Central memory CD8-positive, alpha-beta T cell (primary cell): ENCODE results near the gene PUSL1.
A peak's percentile ranks its signal among the peaks of the same experiment; 100 is the strongest.

ENCODE experiments used
- ATAC-seq: fragments of 150-1000 bp; cut with Tn5 transposase; replicated peaks from 2 replicates; pipeline ENCODE4 v1.10.0; 2022; ENCODE audit warnings: mild to moderate bottlenecking, moderate FRiP score, moderate number of reproducible peaks; ENCODE audit not compliant: poor library complexity, severe bottlenecking; ENCODE audit errors: extremely low read depth
- DNase-seq, 2 donors: peaks; one replicate each; pipeline ENCODE4 v3.0.0; 2021; ENCODE audit warnings: low spot score in 2 of 2
- H3K27ac Mint-ChIP-seq: one replicate; pipeline ENCODE4 v1.8.0; 2022; ENCODE audit warnings: low read depth, mild to moderate bottlenecking, moderate library complexity, mixed read lengths
- H3K27me3 Mint-ChIP-seq: one replicate; pipeline ENCODE4 v1.8.0; 2022; ENCODE audit warnings: mixed read lengths
- H3K36me3 Mint-ChIP-seq: one replicate; pipeline ENCODE4 v1.8.0; 2022; ENCODE audit warnings: mild to moderate bottlenecking, moderate library complexity, mixed read lengths; ENCODE audit not compliant: insufficient read depth
- H3K4me1 Mint-ChIP-seq: one replicate; pipeline ENCODE4 v1.8.0; 2022; ENCODE audit warnings: mixed read lengths
- H3K4me3 Mint-ChIP-seq: one replicate; pipeline ENCODE4 v1.8.0; 2022; ENCODE audit warnings: mild to moderate bottlenecking, moderate library complexity, mixed read lengths
- H3K9me3 Mint-ChIP-seq: one replicate; pipeline ENCODE4 v1.8.0; 2022; ENCODE audit warnings: mixed read lengths

Gene PUSL1

GRCh38 chr1:1272341-1273208 lies 35.8 kb upstream of the PUSL1 start:
- no peaks in the 10 kb centered on the region for H3K9me3 Mint-ChIP-seq
- H3K27me3 Mint-ChIP-seq = no peaks in the 10 kb centered on the region
- H3K36me3 Mint-ChIP-seq = peaks cover 15% of the 10 kb centered on the region
- ATAC-seq (no peak), DNase-seq (no peak)
- peak overlapping the region; percentile 85 for H3K27ac Mint-ChIP-seq
- H3K4me1 Mint-ChIP-seq = peaks cover 33% of the 10 kb centered on the region
- peak overlapping the region; percentile 83 for H3K4me3 Mint-ChIP-seq

- DNase-seq (no peak), ATAC-seq (peak; percentile 3)
- peaks cover 30% of the 10 kb centered on the region for H3K4me1 Mint-ChIP-seq
- H3K4me3 Mint-ChIP-seq = peak overlapping the region; percentile 83
- H3K27ac Mint-ChIP-seq = peak overlapping the region; percentile 85
- H3K9me3 Mint-ChIP-seq = no peaks in the 10 kb centered on the region
- peaks cover 12% of the 10 kb centered on the region for H3K36me3 Mint-ChIP-seq
- no peaks in the 10 kb centered on the region for H3K27me3 Mint-ChIP-seq
Measured at GRCh38 chr1:1273209-1273511, 35.2 kb upstream of the PUSL1 start.

- Mint-ChIP-seq H3K27ac (peak within 1 kb of the TSS; percentile 85), H3K27me3 (no peaks in the 10 kb centered on the region), H3K4me3 (peak within 1 kb of the TSS; percentile 83), H3K9me3 (no peaks in the 10 kb centered on the region), H3K36me3 (peaks cover 12% of the 10 kb centered on the region), H3K4me1 (peaks cover 29% of the 10 kb centered on the region)
- ATAC-seq (peak; percentile 98), DNase-seq (peak; percentile 74 to 81)
Measured at GRCh38 chr1:1273512-1274298, 34.7 kb upstream of the PUSL1 start, which contains the start of gene UBE2J2. Gene UBE2J2, minus strand, starts transcription at chr1:1273854. Its CDS starts 5,862 bp downstream, at chr1:1267992.

GRCh38 chr1:1274299-1274930 lies 34.0 kb upstream of the PUSL1 start:
- Mint-ChIP-seq H3K4me3 (peak overlapping the region; percentile 83), H3K36me3 (peaks cover 9% of the 10 kb centered on the region), H3K27ac (no peak overlapping the region), H3K9me3 (no peaks in the 10 kb centered on the region), H3K27me3 (no peaks in the 10 kb centered on the region), H3K4me1 (peaks cover 29% of the 10 kb centered on the region)
- DNase-seq (no peak), ATAC-seq (no peak)

GRCh38 chr1:1274931-1275431 lies 33.4 kb upstream of the PUSL1 start:
- H3K4me1 Mint-ChIP-seq = peaks cover 26% of the 10 kb centered on the region
- peaks cover 8% of the 10 kb centered on the region for H3K36me3 Mint-ChIP-seq
- DNase-seq (no peak), ATAC-seq (no peak)
- H3K9me3 Mint-ChIP-seq = no peaks in the 10 kb centered on the region
- peak overlapping the region; percentile 83 for H3K4me3 Mint-ChIP-seq
- H3K27ac Mint-ChIP-seq = no peak overlapping the region
- no peaks in the 10 kb centered on the region for H3K27me3 Mint-ChIP-seq

- no peak overlapping the region for H3K27ac Mint-ChIP-seq
- no peak overlapping the region for H3K4me3 Mint-ChIP-seq
- DNase-seq (no peak), ATAC-seq (no peak)
- peaks cover 17% of the 10 kb centered on the region for H3K4me1 Mint-ChIP-seq
- H3K36me3 Mint-ChIP-seq = peaks cover 5% of the 10 kb centered on the region
- H3K27me3 Mint-ChIP-seq = no peaks in the 10 kb centered on the region
- no peaks in the 10 kb centered on the region for H3K9me3 Mint-ChIP-seq
Measured at GRCh38 chr1:1275836-1276235, 32.6 kb upstream of the PUSL1 start.

GRCh38 chr1:1278620-1279019 lies 29.8 kb upstream of the PUSL1 start:
- Mint-ChIP-seq H3K27ac (no peak overlapping the region), H3K27me3 (no peaks in the 10 kb centered on the region), H3K9me3 (no peaks in the 10 kb centered on the region), H3K36me3 (no peaks in the 10 kb centered on the region), H3K4me1 (no peaks in the 10 kb centered on the region), H3K4me3 (no peak overlapping the region)
- DNase-seq (no peak), ATAC-seq (no peak)

- DNase-seq = no peak
- Mint-ChIP-seq H3K27me3 (no peaks in the 10 kb centered on the region), H3K4me3 (no peak overlapping the region), H3K4me1 (no peaks in the 10 kb centered on the region), H3K36me3 (no peaks in the 10 kb centered on the region), H3K27ac (no peak overlapping the region), H3K9me3 (no peaks in the 10 kb centered on the region)
- no peak for ATAC-seq
Measured at GRCh38 chr1:1279028-1279427, 29.4 kb upstream of the PUSL1 start.

GRCh38 chr1:1280782-1281481 lies 27.5 kb upstream of the PUSL1 start:
- Mint-ChIP-seq H3K9me3 (no peaks in the 10 kb centered on the region), H3K4me1 (no peaks in the 10 kb centered on the region), H3K27ac (no peak overlapping the region), H3K36me3 (no peaks in the 10 kb centered on the region), H3K4me3 (no peak overlapping the region), H3K27me3 (no peaks in the 10 kb centered on the region)
- no peak for ATAC-seq
- DNase-seq = no peak

GRCh38 chr1:1281533-1282321 lies 26.7 kb upstream of the PUSL1 start:
- Mint-ChIP-seq H3K4me1 (no peaks in the 10 kb centered on the region), H3K9me3 (no peaks in the 10 kb centered on the region), H3K27ac (no peak overlapping the region), H3K4me3 (no peak overlapping the region), H3K27me3 (no peaks in the 10 kb centered on the region), H3K36me3 (no peaks in the 10 kb centered on the region)
- DNase-seq (no peak), ATAC-seq (no peak)

GRCh38 chr1:1282998-1283397 lies 25.4 kb upstream of the PUSL1 start:
- Mint-ChIP-seq H3K27ac (no peak overlapping the region), H3K4me1 (no peaks in the 10 kb centered on the region), H3K27me3 (no peaks in the 10 kb centered on the region), H3K36me3 (no peaks in the 10 kb centered on the region), H3K9me3 (no peaks in the 10 kb centered on the region), H3K4me3 (no peak overlapping the region)
- no peak for DNase-seq
- ATAC-seq = no peak
